GM10248 (cell line): ENCODE results near the gene MOBP.

Experiments
- CTCF ChIA-PET: fragments of 300-600 bp; sonication (Branson Sonifier 250); formaldehyde crosslinking; extraction: SDS; loops from one replicate; lab custom pipeline; 2021; ENCODE audit warnings: antibody characterized with exemption; lab: Yijun Ruan, JAX
- POLR2A ChIA-PET: fragments of 350-650 bp; sonication (Branson Sonifier 250); formaldehyde crosslinking; extraction: SDS; loops from one replicate; lab custom pipeline; 2020; ENCODE audit warnings: antibody characterized with exemption; lab: Yijun Ruan, JAX
- DNase-seq: peaks from one replicate; pipeline ENCODE4 v3.0.0; 2012; ENCODE audit errors: extremely low spot score
- TF ChIP-seq, protein P1 (sequence below): IDR thresholded peaks from 2 replicates; pipeline ENCODE4 v1.5.1; 2012; ENCODE audit warnings: mild to moderate bottlenecking, low read depth; ENCODE audit errors: extremely low read depth, missing control alignments, control extremely low read depth

The MOBP gene

DNA sequence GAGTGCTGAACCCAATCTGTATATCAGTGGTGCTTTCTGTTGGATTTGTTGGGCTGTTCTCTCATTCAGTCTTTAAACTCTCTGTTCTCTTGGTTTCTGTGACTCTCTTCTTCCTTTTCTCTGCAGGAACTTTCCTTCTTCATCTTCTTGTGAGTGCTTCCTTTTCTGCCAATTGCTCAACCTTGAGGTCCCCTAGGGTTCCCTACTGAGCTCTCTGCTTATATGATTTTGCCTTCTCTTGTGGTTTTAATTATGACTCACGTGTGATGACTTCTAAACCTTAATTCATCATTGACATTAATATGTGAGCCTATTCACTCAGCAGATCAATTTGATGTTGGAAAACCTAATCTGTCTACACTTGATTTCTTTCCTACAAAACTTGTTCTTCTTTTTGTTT is 39.4 kb downstream of the MOBP start:
- no peak for DNase-seq
- POLR2A ChIA-PET, result no interaction called here
- CTCF ChIA-PET, result interaction anchor here (0.7 to 1.6 kb wide), 2 partner anchors 8 to 327 kb away, joined by 3 to 15 read pairs; no protein-coding TSS in a partner anchor
- TF ChIP-seq, protein P1, sequence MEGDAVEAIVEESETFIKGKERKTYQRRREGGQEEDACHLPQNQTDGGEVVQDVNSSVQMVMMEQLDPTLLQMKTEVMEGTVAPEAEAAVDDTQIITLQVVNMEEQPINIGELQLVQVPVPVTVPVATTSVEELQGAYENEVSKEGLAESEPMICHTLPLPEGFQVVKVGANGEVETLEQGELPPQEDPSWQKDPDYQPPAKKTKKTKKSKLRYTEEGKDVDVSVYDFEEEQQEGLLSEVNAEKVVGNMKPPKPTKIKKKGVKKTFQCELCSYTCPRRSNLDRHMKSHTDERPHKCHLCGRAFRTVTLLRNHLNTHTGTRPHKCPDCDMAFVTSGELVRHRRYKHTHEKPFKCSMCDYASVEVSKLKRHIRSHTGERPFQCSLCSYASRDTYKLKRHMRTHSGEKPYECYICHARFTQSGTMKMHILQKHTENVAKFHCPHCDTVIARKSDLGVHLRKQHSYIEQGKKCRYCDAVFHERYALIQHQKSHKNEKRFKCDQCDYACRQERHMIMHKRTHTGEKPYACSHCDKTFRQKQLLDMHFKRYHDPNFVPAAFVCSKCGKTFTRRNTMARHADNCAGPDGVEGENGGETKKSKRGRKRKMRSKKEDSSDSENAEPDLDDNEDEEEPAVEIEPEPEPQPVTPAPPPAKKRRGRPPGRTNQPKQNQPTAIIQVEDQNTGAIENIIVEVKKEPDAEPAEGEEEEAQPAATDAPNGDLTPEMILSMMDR, result no peak

DNA sequence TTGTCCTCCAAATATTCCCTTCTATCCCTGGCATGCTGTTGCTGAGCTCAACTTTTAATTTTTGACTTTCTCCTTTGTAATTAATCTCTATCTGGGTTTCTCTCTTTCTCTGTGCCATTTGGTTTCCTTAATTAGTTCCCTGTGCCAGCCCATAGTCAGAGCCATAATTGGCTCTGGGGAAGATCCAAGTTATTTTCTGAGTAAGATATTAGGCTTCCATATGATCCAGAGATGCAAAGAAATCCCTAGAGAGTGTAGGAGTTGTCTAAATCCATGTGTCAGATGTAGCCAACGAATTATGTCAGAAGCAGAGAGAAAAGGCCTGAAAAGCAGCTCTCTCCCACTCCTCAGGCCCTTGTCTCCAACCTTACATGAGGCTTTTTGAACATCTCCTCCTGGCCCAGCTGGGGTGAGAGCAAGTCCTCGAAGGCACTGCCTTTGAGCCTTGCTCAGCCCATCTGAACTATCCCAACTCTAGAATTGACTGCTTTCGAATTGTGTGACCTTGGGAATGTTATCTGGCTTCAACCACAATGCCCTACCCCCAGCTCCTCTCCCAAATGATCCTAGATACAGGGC is 46.4 kb downstream of the MOBP start:
- ChIA-PET POLR2A (no interaction called here), CTCF (no interaction called here)
- DNase-seq, result no peak
- TF ChIP-seq, protein P1, result no peak

DNA sequence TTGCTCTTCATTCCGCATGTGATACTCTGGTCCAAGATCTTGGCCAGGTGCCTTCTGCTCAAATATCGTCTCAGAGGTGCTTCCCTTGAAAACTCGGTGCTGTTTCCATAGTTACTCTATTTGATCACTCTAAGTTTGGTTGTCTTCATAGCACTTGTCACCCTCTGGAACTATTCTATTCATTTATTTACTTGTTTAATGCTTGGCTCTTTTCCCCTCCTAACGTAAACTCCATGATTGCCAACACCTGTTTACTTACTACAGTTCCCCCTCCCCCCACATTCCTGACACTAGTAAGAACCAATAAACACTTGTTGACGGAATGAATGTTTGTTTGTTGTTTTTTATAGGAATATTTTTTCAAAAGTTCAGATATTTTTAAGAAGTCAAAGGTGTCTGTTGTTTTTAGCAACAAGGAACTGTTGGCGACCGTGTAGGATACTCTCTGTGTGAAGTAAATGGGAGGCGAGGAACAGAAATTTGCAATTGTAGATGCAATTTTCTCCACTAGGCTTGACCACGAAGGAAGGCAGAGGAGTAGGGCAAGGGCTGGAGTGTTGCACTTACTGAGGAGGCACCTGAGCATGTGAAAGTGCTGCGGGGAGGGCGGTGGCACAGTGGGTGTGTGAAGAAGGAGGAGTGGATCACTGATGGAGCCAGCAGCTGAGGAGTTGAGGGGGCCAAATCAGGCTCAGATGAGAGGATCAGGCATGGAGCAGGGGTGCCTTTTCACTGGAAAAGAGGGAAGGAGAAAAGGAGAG is 48.4 kb downstream of the MOBP start:
- TF ChIP-seq, protein P1, result no peak
- ChIA-PET CTCF (no interaction called here), POLR2A (no interaction called here)
- no peak for DNase-seq

DNA sequence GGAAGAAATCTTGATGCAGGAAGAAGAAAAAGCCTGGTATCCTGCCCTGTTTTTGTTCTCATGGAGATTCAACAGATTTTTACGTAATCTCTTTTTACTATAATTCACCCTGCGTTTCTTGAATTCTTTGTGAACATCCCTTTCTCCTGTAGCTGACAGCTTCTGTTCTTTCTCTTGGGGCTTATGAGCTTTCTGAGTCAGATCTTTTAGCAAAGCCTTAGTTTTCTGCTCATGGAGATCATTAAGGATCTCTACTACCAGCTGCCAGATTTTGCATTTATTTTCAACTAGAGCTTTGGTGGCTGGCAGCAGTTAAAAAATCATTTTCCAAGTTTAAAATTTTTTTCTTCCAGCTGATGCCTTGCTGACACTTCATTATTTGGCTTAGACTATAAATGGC is 51.6 kb downstream of the MOBP start:
- ChIA-PET CTCF (interaction anchor here (0.9 to 1.3 kb wide), 3 partner anchors 9 to 20 kb away, joined by 3 read pairs; no protein-coding TSS in a partner anchor), POLR2A (no interaction called here)
- DNase-seq, result no peak
- TF ChIP-seq, protein P1, result no peak

DNA sequence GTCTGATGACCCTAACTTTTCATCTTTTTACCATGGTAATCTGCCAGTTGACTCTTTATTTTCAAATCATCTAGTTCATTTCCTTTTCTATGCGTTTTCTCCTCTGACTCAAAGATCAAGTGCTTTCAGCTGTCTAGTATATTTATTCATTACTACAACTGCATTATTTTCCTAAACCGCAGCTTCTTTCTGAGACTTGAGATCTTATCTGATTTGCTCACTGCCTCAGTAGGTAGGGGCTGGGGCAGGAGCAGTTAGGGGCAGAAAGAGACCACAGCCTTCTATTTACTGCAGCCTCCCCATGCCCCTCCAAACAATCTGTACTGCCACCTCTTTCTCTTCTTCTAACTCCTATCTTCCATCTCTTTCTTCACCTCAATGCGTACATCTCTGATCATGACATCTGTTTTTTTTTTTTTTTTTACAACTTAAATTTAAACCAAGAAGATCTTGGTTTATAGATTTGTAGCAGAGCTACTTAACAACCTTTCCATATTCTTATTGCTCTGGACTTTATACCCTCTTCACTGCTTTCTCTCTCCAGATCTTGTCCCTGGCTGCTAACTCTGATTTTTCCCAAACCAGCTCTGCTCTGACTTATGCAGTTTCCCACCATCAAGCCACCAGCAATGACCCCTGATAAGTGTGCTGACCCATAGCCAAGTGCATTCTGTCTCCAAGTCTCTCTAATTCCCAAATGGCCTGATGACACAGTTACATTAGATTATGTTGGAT is 52.2 kb downstream of the MOBP start:
- TF ChIP-seq, protein P1, result no peak
- ChIA-PET CTCF (interaction anchor here (0.9 to 1.3 kb wide), 3 partner anchors 9 to 20 kb away, joined by 3 read pairs; no protein-coding TSS in a partner anchor), POLR2A (no interaction called here)
- DNase-seq, result no peak

DNA sequence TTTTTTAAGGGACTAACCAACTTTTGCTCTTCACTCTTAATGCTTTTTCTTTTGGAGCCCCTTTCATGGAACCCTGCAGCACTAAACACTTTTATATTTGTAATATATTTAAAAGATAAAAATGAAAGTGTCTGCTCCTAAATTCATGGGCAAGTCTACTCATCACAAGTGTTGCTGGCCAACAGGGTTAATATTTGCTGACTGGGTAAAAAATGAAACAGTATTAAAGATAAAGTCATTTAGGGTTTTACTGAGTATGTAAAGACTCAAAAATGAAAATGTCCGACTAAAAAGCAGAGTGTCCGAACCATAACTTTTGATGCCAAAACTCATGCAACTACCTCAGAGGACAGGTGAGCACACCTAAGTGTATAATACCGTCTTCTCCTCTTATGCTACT is 54.0 kb downstream of the MOBP start:
- ChIA-PET CTCF (no interaction called here), POLR2A (no interaction called here)
- TF ChIP-seq, protein P1, result no peak
- DNase-seq, result no peak
